ENCODE measurements around the gene MBP. TPM values are rescaled to one million over a fixed set of nuclear protein-coding genes. Genes with fewer than 3 reads are reported as not detected.

The MBP gene
- total RNA-seq, 3 donors from 2014 or later: 37.9 to 48.5 (median 47.4) TPM

DNA sequence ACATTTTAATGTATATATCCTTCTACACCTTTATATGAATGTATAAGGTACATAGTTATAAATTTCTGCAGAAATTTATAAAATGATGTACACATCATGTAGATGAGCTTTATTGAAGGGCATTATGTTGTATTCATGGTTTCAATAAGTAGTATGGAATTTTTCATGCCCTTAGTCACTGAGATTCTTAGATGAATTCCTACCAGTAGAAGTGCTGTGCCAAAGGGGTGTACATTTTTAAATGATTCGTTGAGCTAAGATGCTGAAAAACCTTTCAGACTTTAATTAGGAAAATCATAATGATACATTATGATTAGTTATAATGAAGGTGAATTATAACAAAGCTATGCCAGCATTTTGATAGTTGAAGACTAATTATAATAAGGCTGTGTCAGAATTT, 195.0 kb downstream of the MBP start:
- H3K36me3 ChIP-seq (ENCODE audit: low read depth): no peaks in the 10 kb centered on the region

DNA sequence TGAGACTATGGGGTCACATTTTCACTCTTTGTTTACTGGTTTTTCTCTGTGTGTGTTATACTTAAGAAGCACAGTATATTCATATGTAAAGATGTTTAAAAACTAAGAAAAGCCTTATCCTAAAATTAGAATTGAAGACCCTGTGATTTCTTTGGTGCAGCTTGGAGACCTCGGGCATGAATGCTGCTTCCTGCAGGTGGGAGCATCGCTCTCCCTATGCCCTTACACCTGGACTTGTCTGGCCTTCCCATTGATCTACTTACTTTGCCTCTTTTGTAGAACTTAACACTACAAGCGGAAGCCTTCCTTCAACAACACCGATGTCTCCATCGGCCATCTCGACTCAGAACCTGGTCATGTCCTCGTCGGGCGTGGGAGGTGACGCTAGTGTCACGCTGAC, 195.7 kb downstream of the MBP start:
- no peaks in the 10 kb centered on the region for H3K36me3 ChIP-seq (ENCODE audit: low read depth)

More for the DNA sequence above, 195.0 kb downstream of the MBP start:
- DNase-seq (no peak), ATAC-seq (no peak)
- Histone ChIP-seq H3K4me1 (ENCODE audit: low read depth) (no peaks in the 10 kb centered on the region), H3K4me3 (no peak overlapping the region), H3K9me3 (no peaks in the 10 kb centered on the region)
- intact Hi-C loops (cut with DNase I, micrococcal nuclease): no loop called here
- TF ChIP-seq, protein P1, sequence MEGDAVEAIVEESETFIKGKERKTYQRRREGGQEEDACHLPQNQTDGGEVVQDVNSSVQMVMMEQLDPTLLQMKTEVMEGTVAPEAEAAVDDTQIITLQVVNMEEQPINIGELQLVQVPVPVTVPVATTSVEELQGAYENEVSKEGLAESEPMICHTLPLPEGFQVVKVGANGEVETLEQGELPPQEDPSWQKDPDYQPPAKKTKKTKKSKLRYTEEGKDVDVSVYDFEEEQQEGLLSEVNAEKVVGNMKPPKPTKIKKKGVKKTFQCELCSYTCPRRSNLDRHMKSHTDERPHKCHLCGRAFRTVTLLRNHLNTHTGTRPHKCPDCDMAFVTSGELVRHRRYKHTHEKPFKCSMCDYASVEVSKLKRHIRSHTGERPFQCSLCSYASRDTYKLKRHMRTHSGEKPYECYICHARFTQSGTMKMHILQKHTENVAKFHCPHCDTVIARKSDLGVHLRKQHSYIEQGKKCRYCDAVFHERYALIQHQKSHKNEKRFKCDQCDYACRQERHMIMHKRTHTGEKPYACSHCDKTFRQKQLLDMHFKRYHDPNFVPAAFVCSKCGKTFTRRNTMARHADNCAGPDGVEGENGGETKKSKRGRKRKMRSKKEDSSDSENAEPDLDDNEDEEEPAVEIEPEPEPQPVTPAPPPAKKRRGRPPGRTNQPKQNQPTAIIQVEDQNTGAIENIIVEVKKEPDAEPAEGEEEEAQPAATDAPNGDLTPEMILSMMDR (IDR thresholded peaks at IDR 0.05): no peak

DNA sequence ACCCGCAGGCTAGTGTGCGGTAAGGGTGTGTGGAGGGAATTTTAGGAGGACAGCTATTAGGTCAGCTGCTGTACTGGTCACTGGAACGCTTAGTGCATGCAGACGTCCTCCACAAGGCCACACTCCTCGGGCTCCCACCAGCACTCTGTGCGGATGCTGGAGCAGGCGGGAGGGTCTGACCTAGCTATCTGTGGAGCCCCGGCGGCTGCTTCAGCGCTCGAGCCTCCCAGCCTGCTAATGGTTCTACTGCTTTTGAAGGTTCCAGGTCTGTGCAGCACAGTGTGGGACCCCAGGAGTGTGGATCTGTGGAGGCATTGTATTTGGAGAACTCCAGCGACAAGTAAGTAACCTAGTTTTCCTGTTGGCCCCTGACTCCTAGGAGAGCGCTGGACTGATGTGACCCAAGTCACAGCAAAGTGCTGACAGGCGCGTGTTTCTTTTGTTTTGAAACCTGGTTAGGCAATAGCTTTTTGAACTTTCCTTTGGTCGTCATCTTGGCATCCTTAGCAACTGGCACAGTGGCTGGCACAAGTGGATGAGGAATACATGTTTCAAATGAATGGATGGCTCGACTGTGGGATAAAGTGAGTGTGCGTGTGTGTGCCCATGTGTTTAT, 196.8 kb downstream of the MBP start:
- Histone ChIP-seq H3K4me1 (ENCODE audit: low read depth) (no peaks in the 10 kb centered on the region), H3K9me3 (no peaks in the 10 kb centered on the region), H3K4me3 (no peak overlapping the region), H3K36me3 (ENCODE audit: low read depth) (no peaks in the 10 kb centered on the region)
- DNase-seq: no peak
- intact Hi-C loops (cut with DNase I, micrococcal nuclease): no loop called here
- TF ChIP-seq, protein P1 (IDR thresholded peaks at IDR 0.05): no peak
- ATAC-seq: no peak

More for the DNA sequence above, 195.7 kb downstream of the MBP start:
- Histone ChIP-seq H3K4me3 (no peak overlapping the region), H3K4me1 (ENCODE audit: low read depth) (no peaks in the 10 kb centered on the region), H3K9me3 (no peaks in the 10 kb centered on the region)
- intact Hi-C loops (cut with DNase I, micrococcal nuclease): no loop called here
- TF ChIP-seq, protein P1 (IDR thresholded peaks at IDR 0.05): no peak
- no peak for DNase-seq
- no peak for ATAC-seq

DNA sequence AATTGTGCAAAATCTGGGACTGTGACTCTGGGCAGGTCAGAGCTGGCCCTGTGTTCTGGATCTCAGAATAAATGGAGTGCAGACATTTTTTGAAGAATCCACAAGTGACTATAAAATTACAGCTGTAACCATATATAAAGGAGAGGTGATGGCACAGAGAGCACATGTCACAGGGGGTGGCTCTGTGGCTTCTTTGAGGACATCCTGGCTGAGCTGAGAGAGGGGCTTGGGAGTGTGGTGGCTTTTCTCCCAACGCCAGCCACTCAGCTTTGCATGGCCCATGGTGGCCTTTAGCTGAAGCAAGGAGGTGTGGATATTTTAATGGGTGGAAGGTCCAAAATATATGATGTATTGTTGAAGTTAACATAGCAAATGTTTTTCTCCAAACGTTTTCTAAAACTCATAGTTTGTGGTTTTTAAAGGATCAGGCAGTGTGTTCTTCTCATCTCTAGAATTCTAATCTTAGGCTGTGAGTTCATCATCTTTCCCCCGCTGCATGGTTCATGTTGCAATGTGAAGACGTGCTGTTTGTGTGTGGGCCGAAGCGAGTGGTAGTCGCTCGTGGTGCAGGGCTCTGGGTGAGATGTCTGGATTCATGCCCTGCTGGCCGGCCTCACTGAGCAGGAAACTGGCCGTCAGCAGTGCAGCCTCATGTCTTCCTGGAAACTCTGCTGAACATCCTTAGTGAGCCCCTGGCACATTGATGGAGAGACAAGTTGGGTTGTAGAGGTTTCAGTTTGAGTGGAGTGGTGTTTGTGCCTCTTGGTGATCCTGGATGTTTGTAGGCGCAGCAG, 200.4 kb downstream of the MBP start:
- H3K36me3 ChIP-seq (ENCODE audit: low read depth): peaks cover 4% of the 10 kb centered on the region
- ATAC-seq: no peak
- H3K4me1 ChIP-seq (ENCODE audit: low read depth): no peaks in the 10 kb centered on the region
- H3K4me3 ChIP-seq: no peak overlapping the region
- H3K9me3 ChIP-seq: no peaks in the 10 kb centered on the region
- DNase-seq: no peak
- intact Hi-C loops (cut with DNase I, micrococcal nuclease): no loop called here
- TF ChIP-seq, protein P1 (IDR thresholded peaks at IDR 0.05): no peak

DNA sequence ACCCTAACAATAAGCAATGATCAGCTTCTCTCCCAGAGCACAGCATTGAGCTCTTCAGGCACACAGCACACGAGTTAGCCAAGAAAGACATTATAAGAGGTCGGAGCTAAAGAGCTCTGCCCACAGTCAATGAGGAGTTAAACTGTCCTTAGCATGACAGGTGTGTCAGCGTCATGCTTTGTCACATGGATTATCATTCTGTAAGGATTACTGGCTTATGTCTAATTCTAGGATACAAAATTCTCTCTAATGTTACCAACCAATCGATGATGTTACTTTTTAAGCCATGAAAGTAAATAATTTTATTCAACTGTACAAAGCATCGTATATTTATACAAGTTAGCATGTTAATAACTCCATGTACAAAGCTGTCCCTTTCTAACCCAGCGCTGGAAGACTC, 201.4 kb downstream of the MBP start:
- Histone ChIP-seq H3K4me3 (no peak overlapping the region), H3K36me3 (ENCODE audit: low read depth) (peaks cover 4% of the 10 kb centered on the region), H3K9me3 (no peaks in the 10 kb centered on the region), H3K4me1 (ENCODE audit: low read depth) (no peaks in the 10 kb centered on the region)
- no peak for ATAC-seq
- intact Hi-C loops (cut with DNase I, micrococcal nuclease): no loop called here
- no peak for DNase-seq
- TF ChIP-seq, protein P1 (IDR thresholded peaks at IDR 0.05): no peak

Other genes starting within 250 kb of the MBP start
- under 1 TPM; 0.05 to 0.92 (median 0.06) TPM for gene GALR1, start 117.1 kb upstream of the MBP start, total RNA-seq

Data from mucosa of descending colon (tissue), 3 donors.